Skeletal muscle satellite cell (primary cell): ENCODE data around the gene PRKCB. TPM values are rescaled to one million over a fixed set of nuclear protein-coding genes. Genes with fewer than 3 reads are reported as not detected.

Source experiments
- H3K27me3 ChIP-seq: 2 replicates; pipeline ENCODE4 v1.7.0; 2013; ENCODE audit warnings: low read length; ENCODE audit not compliant: control insufficient read depth, insufficient read depth
- H3K36me3 ChIP-seq: 2 replicates; pipeline ENCODE4 v1.7.0; 2013; ENCODE audit warnings: mild to moderate bottlenecking, control low read depth, low read length; ENCODE audit not compliant: insufficient read depth
- H3K4me1 ChIP-seq: 2 replicates; pipeline ENCODE4 v1.7.0; 2013; ENCODE audit warnings: low read length; ENCODE audit not compliant: control insufficient read depth, insufficient read depth
- H3K4me2 ChIP-seq: 2 replicates; pipeline ENCODE4 v1.7.0; 2013; ENCODE audit warnings: mild to moderate bottlenecking, low read length
- H3K4me3 ChIP-seq: 2 replicates; pipeline ENCODE4 v1.7.0; 2013; ENCODE audit warnings: low read length
- H3K9ac ChIP-seq: 2 replicates; pipeline ENCODE4 v1.7.0; 2013; ENCODE audit warnings: mild to moderate bottlenecking, low read depth, low read length, moderate library complexity
- H3K9me3 ChIP-seq: replicated peaks from 2 replicates; pipeline ENCODE4 v1.7.0; 2013; ENCODE audit warnings: mild to moderate bottlenecking, control low read depth, low read length
- total RNA-seq: library from RNA; depleted of rRNA; stranded (reverse); fragments of >200 nt; gene quantifications from 2 replicates; pipeline ENCODE4 v1.2.3, GENCODE V29; 2012; rRNA removed

PRKCB gene
- not detected in 2 replicates for total RNA-seq

DNA sequence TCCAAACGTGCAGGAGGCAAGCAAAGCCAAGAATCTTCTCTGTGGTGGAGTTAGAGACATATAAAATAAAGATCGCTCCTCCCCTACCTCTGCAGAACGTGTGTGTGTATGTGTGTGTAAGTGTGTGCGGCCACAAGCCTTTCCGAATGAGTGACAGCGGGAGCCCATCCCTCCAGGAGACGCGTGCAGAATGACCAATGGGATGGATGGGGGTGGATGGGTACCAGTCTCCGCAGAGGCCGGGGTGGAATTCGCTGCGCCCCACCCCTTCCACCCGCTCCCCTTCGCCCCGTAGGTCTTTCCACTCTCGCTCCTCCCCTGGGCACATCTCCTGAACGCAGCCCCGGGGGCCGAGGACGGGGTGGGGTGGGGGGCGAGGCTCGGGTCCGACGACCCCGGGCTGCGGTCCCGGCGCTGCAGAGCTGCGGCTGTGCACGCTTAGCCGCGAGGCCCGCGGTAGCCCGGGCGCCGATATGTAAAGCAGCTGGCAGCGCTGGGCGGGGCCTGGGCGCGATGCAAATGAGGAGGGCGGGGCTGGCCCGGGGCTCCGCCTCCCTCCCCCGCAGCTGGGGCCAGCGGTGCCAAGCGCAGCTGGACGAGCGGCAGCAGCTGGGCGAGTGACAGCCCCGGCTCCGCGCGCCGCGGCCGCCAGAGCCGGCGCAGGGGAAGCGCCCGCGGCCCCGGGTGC, at the start of gene PRKCB:
Gene PRKCB (plus strand): TSS at position 594 of the 688 bp plus-strand sequence.
- Histone ChIP-seq H3K4me1 (no peaks in the 10 kb centered on the region), H3K9me3 (no peaks in the 10 kb centered on the region), H3K4me2 (peak within 1 kb of the TSS; percentile 44), H3K36me3 (no peaks in the 10 kb centered on the region), H3K27me3 (peaks cover 40% of the 10 kb centered on the region), H3K9ac (no peak within 1 kb of the TSS), H3K4me3 (no peak within 1 kb of the TSS)

DNA sequence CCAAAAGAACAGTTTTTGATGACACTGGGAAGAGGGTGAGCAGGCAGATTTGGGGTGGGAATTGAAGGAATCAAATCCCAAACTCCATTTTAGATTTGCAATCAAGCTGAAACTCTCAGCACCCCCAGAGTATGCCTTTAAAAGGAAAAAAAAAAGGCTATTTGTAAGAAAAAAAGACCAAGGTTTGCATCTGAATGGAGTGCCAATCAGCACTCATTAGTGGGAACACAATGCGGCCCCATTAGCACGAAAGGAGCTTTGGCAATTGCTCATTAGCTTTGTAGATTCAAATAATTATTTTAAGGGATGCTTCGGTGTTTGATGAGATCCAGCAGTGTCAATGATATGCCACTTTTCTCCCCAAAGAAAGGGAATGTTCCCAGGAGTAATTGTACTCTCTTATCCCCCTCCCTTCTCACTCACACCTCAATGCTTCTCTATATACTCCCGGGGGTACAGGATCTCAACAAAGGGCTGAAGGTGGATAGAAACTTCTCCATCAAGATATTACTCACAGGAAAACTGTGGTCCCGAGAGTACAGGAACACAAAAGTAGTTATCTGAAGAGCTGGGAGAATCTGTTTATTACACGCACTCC, 48.7 kb upstream of the PRKCB start:
- Histone ChIP-seq H3K4me1 (no peaks in the 10 kb centered on the region), H3K4me3 (no peak overlapping the region), H3K9ac (no peak overlapping the region), H3K36me3 (no peaks in the 10 kb centered on the region), H3K27me3 (no peaks in the 10 kb centered on the region), H3K4me2 (no peak overlapping the region), H3K9me3 (no peaks in the 10 kb centered on the region)

DNA sequence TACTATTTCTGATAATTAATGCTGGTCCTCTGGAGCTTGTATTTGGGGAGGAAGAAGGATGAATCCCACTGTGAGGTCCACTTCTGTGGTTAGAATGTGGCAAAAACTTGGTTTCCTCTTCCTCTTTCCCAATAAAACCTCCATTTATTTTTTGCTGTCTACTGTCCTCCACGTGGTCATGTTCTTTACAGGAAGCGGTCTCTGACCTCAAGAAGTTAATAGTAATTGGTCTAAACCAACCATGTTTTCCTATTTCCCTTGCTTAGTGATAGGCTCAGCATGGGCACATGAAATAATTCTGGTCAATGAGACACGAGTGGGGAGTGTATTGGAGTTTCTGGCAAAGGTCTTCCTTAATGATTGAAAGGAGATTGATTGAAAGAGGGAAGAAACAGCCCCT, 47.1 kb upstream of the PRKCB start:
- Histone ChIP-seq H3K4me3 (no peak overlapping the region), H3K9me3 (no peaks in the 10 kb centered on the region), H3K27me3 (no peaks in the 10 kb centered on the region), H3K4me1 (no peaks in the 10 kb centered on the region), H3K36me3 (no peaks in the 10 kb centered on the region), H3K4me2 (no peak overlapping the region), H3K9ac (no peak overlapping the region)

DNA sequence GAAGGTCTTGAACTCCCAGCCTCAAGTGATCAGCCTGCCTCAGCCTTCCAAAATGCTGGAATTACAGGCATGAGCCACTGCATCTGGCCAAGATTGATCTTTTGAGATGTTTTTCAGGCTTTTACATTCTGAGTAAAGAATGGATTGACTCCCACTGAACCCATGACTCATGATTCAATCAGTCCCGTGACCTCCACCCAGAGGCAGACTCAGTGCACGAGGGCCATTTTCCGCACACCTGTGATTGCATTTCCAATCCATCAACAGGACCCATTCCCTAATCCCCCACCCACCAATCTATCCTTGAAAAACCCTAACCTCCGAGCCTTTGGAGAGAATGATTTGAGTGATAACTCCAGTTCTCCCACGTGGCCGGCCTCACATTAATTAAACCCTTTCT, 40.4 kb upstream of the PRKCB start:
- Histone ChIP-seq H3K9me3 (no peaks in the 10 kb centered on the region), H3K27me3 (no peaks in the 10 kb centered on the region), H3K4me1 (no peaks in the 10 kb centered on the region), H3K4me3 (no peak overlapping the region), H3K9ac (no peak overlapping the region), H3K36me3 (no peaks in the 10 kb centered on the region), H3K4me2 (no peak overlapping the region)

DNA sequence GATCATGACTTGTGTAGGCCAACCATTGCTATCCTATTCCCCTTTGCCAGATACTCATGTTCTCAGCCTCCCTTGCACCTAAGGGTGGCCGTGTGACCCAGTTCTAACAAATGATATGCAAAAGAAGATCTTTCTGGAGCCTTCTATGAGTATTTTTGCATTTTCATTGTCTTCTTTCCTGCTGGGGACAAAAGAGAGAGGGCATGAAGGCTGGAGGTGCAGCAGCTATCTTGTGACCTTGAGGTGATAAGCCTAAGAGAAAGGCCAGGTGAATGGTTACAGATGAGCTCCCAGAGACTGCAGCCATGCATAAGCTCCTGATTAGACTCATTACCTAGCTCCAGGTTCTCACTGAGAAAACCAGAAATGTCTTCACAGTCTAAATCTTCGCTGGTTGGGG, 38.8 kb upstream of the PRKCB start:
- Histone ChIP-seq H3K4me1 (no peaks in the 10 kb centered on the region), H3K9me3 (no peaks in the 10 kb centered on the region), H3K4me2 (no peak overlapping the region), H3K9ac (no peak overlapping the region), H3K27me3 (no peaks in the 10 kb centered on the region), H3K36me3 (no peaks in the 10 kb centered on the region), H3K4me3 (no peak overlapping the region)

DNA sequence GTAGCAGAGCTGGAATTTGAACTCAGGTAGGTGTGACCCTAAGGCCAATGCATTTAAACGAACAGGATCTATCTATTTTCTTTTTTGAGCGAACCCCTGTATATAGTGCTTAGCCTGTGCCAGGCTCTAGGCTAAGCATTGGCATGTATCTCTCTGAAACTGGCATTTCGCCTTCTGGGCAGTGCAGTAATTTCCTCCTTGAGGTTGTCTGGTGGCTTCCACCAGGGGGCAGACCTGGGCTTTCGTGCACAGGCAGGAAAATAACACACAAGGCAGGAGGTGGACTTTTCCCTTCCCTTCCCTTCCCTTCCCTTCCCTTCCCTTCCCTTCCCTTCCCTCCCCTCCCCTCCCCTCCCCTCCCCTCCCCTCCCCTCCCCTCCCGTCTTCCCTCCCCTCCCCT, 34.4 kb upstream of the PRKCB start:
- Histone ChIP-seq H3K9me3 (no peaks in the 10 kb centered on the region), H3K4me3 (no peak overlapping the region), H3K9ac (no peak overlapping the region), H3K4me1 (no peaks in the 10 kb centered on the region), H3K4me2 (no peak overlapping the region), H3K36me3 (no peaks in the 10 kb centered on the region), H3K27me3 (peaks cover 3% of the 10 kb centered on the region)

DNA sequence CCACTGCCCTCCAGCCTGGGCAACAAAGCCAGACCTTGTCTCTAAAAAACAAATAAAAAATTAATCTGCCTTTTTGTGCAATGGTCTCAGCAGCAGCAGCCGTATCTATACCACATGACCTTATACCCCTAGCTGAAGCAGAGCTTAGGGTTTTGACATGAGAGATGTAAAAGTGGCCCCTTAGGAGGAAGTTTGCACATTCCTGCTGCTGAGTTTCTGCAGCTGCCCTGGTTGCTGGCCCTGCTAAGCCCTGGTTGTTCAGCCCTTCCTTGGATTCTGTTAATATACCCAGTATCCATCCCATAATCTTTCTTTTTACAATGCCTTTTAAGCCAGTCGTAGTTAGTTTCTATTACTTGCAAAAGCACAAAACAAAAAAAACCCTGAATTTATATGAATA, 33.0 kb upstream of the PRKCB start:
- H3K9me3 ChIP-seq = no peaks in the 10 kb centered on the region
- H3K36me3 ChIP-seq = no peaks in the 10 kb centered on the region
- no peaks in the 10 kb centered on the region for H3K4me1 ChIP-seq
- H3K9ac ChIP-seq = no peak overlapping the region
- H3K4me3 ChIP-seq = no peak overlapping the region
- H3K27me3 ChIP-seq = peaks cover 3% of the 10 kb centered on the region
- no peak overlapping the region for H3K4me2 ChIP-seq

DNA sequence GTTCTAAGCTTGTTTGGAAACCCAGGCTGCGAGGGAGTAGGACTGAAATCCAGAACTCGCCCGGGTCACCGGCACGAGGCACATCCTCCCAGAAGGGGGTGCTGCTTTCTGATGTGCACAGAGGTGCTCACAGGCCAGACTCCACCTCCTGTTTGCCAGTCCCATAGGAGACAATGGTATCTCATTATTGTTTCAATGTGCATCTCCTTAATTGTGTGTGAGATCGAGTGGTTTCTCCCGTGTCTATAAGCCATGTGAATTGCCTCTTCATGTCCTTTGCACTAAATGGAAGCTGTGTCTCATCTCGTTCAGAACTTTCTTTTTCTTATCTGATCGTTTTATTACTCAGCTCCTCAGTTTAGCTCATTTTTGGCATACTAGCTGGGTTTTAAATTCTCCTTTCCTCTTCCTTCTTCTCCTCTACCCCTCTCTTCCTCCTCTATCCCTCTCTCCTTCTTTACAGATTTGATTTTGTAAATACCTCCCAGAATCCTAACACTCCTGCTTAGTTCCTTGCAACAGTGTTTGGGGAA, 32.1 kb upstream of the PRKCB start:
- peaks cover 3% of the 10 kb centered on the region for H3K27me3 ChIP-seq
- no peak overlapping the region for H3K9ac ChIP-seq
- H3K4me2 ChIP-seq = peak overlapping the region; percentile 8
- no peaks in the 10 kb centered on the region for H3K9me3 ChIP-seq
- no peak overlapping the region for H3K4me3 ChIP-seq
- no peaks in the 10 kb centered on the region for H3K4me1 ChIP-seq
- H3K36me3 ChIP-seq = no peaks in the 10 kb centered on the region

DNA sequence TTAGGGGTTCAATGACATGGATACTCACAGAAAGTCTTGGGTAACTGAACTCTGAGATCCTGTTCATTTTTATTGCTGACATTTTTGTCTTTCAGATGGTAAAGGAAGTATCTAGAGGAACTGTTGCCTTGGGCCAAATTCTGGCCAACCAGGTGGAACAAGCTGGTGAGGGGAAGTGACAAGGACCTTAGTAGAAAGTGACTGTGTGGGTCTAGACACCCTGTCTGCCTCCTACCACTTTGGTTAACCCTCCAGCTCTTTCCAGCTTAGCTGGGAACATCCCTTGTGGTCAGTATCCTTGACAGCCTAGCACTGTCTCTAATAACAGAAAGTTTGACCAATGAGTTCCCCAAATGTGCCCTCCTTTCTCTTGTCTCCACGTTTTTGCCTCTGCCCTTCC, 28.8 kb upstream of the PRKCB start:
- Histone ChIP-seq H3K4me2 (no peak overlapping the region), H3K27me3 (peaks cover 3% of the 10 kb centered on the region), H3K4me3 (no peak overlapping the region), H3K4me1 (no peaks in the 10 kb centered on the region), H3K9ac (no peak overlapping the region), H3K9me3 (no peaks in the 10 kb centered on the region), H3K36me3 (no peaks in the 10 kb centered on the region)

DNA sequence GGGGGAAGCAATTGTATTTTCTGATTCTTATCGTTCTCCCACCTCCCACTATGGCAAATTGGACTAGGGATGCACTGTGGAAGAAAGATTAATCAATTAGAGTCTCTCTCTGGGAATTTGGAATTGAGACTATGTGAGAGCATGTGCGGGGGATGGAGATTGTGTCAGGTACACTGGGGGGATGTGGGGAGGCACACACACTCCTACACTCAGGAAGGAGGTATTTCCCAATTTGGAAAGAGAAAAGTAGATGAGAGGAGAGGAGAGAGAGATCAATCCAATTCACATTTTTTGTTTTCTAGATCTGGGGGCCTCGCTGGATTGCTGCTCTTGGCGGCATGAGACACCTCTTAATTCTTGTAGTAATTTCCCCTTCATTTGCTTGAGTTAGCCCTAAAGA, 14.3 kb upstream of the PRKCB start:
- no peaks in the 10 kb centered on the region for H3K27me3 ChIP-seq
- no peak overlapping the region for H3K4me3 ChIP-seq
- no peak overlapping the region for H3K9ac ChIP-seq
- H3K4me1 ChIP-seq = no peaks in the 10 kb centered on the region
- H3K4me2 ChIP-seq = no peak overlapping the region
- no peaks in the 10 kb centered on the region for H3K9me3 ChIP-seq
- no peaks in the 10 kb centered on the region for H3K36me3 ChIP-seq

DNA sequence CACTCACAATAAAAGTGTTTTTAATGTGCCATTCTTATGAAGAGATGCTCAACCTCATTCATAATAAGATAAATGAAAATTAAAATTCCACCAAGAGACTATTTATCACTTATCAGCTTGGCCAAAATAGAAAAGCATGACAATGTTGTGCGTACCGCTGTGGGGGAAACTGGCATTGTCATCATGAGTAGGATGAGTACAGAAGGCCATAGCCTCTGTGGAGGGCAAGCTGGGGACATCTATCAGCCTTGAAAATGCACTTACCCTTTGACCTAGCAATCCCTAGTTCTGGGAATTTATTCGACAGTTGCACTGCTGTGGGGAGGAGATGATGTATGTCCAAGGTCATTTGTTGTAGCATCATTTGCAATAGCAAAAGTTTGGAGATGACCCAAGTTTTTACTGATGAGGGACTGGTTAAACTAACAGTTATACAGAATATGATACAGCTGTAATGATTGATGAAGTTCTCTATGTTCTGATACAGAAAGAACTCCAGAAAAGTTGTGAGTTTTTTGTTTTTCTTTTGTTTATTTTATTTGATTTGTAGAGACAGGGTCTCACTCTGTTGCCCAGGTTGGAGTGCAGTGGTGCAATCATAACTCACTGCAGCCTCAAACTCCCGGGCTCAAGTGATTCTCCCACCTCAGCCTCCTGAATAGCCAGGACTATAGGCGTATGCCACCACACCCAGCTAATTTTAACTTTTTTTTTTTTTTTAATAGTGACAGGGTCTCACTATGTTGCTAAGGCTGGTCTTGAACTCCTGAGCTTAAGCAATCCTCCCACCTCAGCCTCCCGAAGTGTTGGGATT, 13.7 kb upstream of the PRKCB start:
- H3K4me2 ChIP-seq = no peak overlapping the region
- no peaks in the 10 kb centered on the region for H3K27me3 ChIP-seq
- no peaks in the 10 kb centered on the region for H3K36me3 ChIP-seq
- H3K9me3 ChIP-seq = no peaks in the 10 kb centered on the region
- H3K4me1 ChIP-seq = no peaks in the 10 kb centered on the region
- no peak overlapping the region for H3K4me3 ChIP-seq
- H3K9ac ChIP-seq = no peak overlapping the region
